ENCODE measurements around the gene CCDC80.

DNA sequence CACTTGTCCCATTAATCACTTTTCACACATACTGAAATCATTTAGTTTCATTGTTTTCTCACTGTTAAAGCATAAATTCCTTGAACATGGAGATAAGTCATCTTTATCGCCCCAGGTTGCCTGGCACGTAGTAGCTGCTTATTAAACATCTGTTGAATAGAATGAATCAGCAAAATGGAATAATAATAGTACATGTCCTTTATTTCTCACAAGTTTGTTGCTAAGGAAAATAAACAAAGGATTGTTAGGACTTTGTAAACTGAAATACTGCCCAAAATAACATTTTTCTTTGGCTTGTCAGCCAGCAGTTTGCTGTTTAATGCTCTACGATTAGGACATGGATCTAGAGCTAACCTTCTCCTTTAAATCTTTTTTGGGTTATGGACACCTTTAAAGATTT is 61.2 kb downstream of the CCDC80 start:
- TF ChIP-seq GATA3 (IDR thresholded peaks at IDR 0.05; ENCODE audit: low read depth, low read length) (no peak), GATA2 (IDR thresholded peaks at IDR 0.05; ENCODE audit: low read depth, low read length) (no peak)
